Measurements from ENCODE around the gene ZNF283.

- TF ChIP-seq CTBP1 (IDR thresholded peaks at IDR 0.05; ENCODE audit: borderline replicate concordance), result no peak
- TF ChIP-seq ZFX (CRISPR knock-in tag; IDR thresholded peaks at IDR 0.05), result no peak
- no peak for TF ChIP-seq SMC3 (conservative IDR thresholded peaks at IDR 0.05; ENCODE audit: insufficient read depth, low read depth, low read length)
- no peak for TF ChIP-seq ZNF639 (CRISPR knock-in tag; conservative IDR thresholded peaks at IDR 0.05 in 1 of 2, IDR thresholded peaks at IDR 0.05 in 1 of 2)
- no peak for TF ChIP-seq KLF6 (CRISPR knock-in tag; IDR thresholded peaks at IDR 0.05; ENCODE audit: borderline replicate concordance)
- no peak for TF ChIP-seq CEBPZ (IDR thresholded peaks at IDR 0.05; ENCODE audit: borderline replicate concordance, low read depth, low read length)
- TF ChIP-seq KAT7 (CRISPR knock-in tag; IDR thresholded peaks at IDR 0.05; ENCODE audit: borderline replicate concordance), result no peak
- TF ChIP-seq HMG20A (CRISPR knock-in tag; conservative IDR thresholded peaks at IDR 0.05), result no peak
- TF ChIP-seq FOSL1 (tag; conservative IDR thresholded peaks at IDR 0.05), result no peak
- TF ChIP-seq CEBPB (tag; IDR thresholded peaks at IDR 0.05), result no peak
- no peak for TF ChIP-seq NFRKB (IDR thresholded peaks at IDR 0.05; ENCODE audit: low read depth)
Observed at GRCh38 chr19:43883864-43884263, 56.7 kb downstream of the ZNF283 start, which contains the start of gene ZNF404.

Measured in K562 (cell line).